Transverse colon (tissue), 4 donors: Measurements from ENCODE around the gene BRSK1. TPM values are rescaled to one million over a fixed set of nuclear protein-coding genes. Genes with fewer than 3 reads are reported as not detected.

Experiments
- DNase-seq: peaks from one replicate; pipeline ENCODE4 v3.0.0-alpha.2; 2019
- H3K27ac ChIP-seq, 4 donors: fragments of 200-600 bp; sonication (generic); 2 replicates each; pipeline ENCODE4 v1.5.1; 2016 to 2018; ENCODE audit warnings: inconsistent platforms in 4 of 4
- H3K27me3 ChIP-seq: fragments of 200-600 bp; sonication (generic); 2 replicates; pipeline ENCODE4 v1.5.1; 2017; ENCODE audit warnings: inconsistent platforms
- H3K36me3 ChIP-seq, 4 donors: fragments of 200-600 bp; sonication (generic); 2 replicates each; pipeline ENCODE4 v1.5.1; 2017 to 2019; ENCODE audit warnings: inconsistent platforms in 4 of 4
- H3K4me1 ChIP-seq, 4 donors: fragments of 200-600 bp; sonication (generic); 2 replicates each; pipeline ENCODE4 v1.5.1; 2017 to 2020; ENCODE audit warnings: inconsistent platforms in 4 of 4
- H3K4me3 ChIP-seq, 4 donors: fragments of 200-600 bp; sonication (generic); 1 replicate in 1 of 4; 2 replicates in 3 of 4; pipeline versions ENCODE4 v1.5.1 to v1.6.1; 2017 to 2019; ENCODE audit warnings: inconsistent platforms in 4 of 4
- H3K9me3 ChIP-seq, 2 donors: fragments of 200-600 bp; sonication (generic); 2 replicates each; pipeline ENCODE4 v1.5.1; 2017 to 2019; ENCODE audit warnings: inconsistent platforms in 2 of 2
- EP300 ChIP-seq: sonication (generic); formaldehyde crosslinking; IDR thresholded peaks from one replicate; pipeline ENCODE4 v1.6.1; 2017; ENCODE audit warnings: antibody characterized with exemption, low read depth
- POLR2A ChIP-seq: fragments of 450-650 bp; IDR thresholded peaks from one replicate; pipeline ENCODE4 v1.6.1; 2016; ENCODE audit warnings: antibody characterized with exemption, mild to moderate bottlenecking, moderate library complexity
- POLR2AphosphoS5 ChIP-seq, 3 donors: sonication (generic); formaldehyde crosslinking; IDR thresholded peaks; one replicate each; pipeline ENCODE4 v1.6.1; 2016; ENCODE audit warnings: antibody characterized with exemption in 3 of 3
- WGBS, 2 donors: methylation state at CpG; one replicate each; pipeline ENCODE4 v1.1.5; 2018; ENCODE audit warnings: low coverage in 1 of 2; 5-methylcytosine and 5-hydroxymethylcytosine counted together
- in situ Hi-C, 4 donors: fragments of 200-750 bp; cut with MboI; loops; one replicate each; pipeline versions ENCODE4 v1.15.0 to v1.15.1; 2017; ENCODE audit warnings: low sequenced_read_pairs in 3 of 4, low pct_ligation_motif_present in 1 of 4, low pct_unique_long_range_greater_than_20kb in 1 of 4
- intact Hi-C: fragments of 100-400 bp; cut with DNase I; formaldehyde crosslinking; loops from one replicate; pipeline ENCODE4 v1.15.1; 2023; ENCODE audit warnings: low total_unique reads
- total RNA-seq, 4 donors: library from RNA; depleted of rRNA; stranded (reverse); fragments of >200 nt; gene quantifications; one replicate each; pipeline ENCODE4 v1.1.0, GENCODE V29; 2016
- TF ChIP-seq, protein P1 (sequence below), 5 experiments: fragments of 200-600 bp in 3 of 5; fragments of 450-650 bp in 2 of 5; sonication (generic) in 3 of 5; IDR thresholded peaks; 1 replicate in 2 of 5; 2 replicates in 3 of 5; pipeline ENCODE4 v1.5.1; 2016 to 2017; ENCODE audit warnings: antibody characterized with exemption in 5 of 5, inconsistent platforms in 3 of 5, mild to moderate bottlenecking in 2 of 5, moderate library complexity in 1 of 5

BRSK1 gene
- total RNA-seq, 4 donors from 2014 or later = 1.4 to 17.6 (median 4.7) TPM

DNA sequence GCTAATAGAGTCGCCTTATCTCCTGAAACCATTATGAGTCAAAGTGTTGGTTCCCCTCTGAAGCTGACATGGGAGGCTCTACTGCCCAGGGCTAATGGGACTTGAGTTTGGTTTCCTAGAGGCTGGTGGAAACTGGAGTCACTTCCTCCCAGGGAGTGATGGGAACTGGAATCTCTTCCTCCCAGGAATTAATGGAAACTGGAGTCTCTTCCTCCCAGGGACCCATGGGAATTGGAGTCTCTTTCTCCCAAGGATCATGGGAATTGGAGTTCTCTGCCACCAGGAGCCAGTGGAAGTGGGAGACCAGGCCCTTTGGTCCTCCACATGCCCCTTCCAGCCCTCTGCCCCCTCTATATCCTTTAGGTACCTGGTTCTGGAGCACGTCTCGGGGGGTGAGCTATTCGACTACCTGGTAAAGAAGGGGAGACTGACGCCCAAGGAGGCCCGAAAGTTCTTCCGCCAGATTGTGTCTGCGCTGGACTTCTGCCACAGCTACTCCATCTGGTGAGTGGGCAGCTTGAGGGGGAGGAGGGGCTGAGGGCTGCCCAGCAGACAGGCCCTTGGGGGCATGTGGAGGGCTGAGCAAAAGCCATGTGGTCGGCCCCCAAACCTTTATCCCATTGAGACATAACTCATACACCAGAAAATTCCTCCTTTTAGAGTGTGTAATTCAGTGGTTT is 5.5 kb downstream of the BRSK1 start:
- Histone ChIP-seq H3K4me3 (no peak overlapping the region), H3K36me3 (no peaks in the 10 kb centered on the region), H3K27me3 (peaks cover 9% of the 10 kb centered on the region), H3K27ac (no peak overlapping the region), H3K9me3 (no peaks in the 10 kb centered on the region), H3K4me1 (peaks cover 0 to 10% (median 0%) of the 10 kb centered on the region in 4 donors)
- intact Hi-C loops (loop anchor here (5.0 kb wide), 1 partner anchor 1057 kb away; no protein-coding TSS in a partner anchor), in situ Hi-C loops (loop anchor here in 3 of 4 donors (25.0 kb wide), 2 partner anchors 98 to 123 kb away; partner anchors contain the start of genes UBE2S (in 2 of the 3), RPL28 (in 1 of the 3), TMEM190 (in 1 of the 3) and TMEM238 (in 1 of the 3))
- WGBS, 2 donors = 91% methylated on average over 9 of the region's 9 CpGs; no CpG with 5 or more reads in 1 of the 2 donors
- DNase-seq = no peak
- TF ChIP-seq POLR2A (no peak), POLR2AphosphoS5 (IDR thresholded peaks at IDR 0.05) (no peak), EP300 (no peak)
- TF ChIP-seq, protein P1, sequence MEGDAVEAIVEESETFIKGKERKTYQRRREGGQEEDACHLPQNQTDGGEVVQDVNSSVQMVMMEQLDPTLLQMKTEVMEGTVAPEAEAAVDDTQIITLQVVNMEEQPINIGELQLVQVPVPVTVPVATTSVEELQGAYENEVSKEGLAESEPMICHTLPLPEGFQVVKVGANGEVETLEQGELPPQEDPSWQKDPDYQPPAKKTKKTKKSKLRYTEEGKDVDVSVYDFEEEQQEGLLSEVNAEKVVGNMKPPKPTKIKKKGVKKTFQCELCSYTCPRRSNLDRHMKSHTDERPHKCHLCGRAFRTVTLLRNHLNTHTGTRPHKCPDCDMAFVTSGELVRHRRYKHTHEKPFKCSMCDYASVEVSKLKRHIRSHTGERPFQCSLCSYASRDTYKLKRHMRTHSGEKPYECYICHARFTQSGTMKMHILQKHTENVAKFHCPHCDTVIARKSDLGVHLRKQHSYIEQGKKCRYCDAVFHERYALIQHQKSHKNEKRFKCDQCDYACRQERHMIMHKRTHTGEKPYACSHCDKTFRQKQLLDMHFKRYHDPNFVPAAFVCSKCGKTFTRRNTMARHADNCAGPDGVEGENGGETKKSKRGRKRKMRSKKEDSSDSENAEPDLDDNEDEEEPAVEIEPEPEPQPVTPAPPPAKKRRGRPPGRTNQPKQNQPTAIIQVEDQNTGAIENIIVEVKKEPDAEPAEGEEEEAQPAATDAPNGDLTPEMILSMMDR (IDR thresholded peaks at IDR 0.05) = no peak

DNA sequence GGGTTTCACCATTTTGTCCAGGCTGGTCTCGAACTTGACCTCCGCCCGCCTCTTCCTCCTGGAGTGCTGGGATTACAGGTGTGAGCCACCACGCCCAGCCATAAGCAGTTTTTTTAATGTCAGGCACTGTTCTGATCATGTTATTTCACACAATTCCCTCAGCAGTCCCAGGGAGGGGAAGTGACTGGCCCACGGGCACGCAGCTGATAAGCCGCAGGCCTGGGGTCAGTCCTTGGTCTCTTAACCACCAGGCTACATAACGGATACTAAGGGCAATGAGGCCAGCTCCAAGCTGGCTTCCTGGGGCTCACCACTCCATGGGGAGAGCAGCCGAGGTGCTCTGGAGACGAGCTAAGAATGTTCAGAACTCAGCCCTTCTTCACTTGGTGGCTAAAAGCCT is 13.5 kb downstream of the BRSK1 start:
- in situ Hi-C loops = loop anchor here (10.0 to 25.0 kb wide), 3 partner anchors 90 to 118 kb away; partner anchors contain the start of genes UBE2S (in 2 of the 4), RPL28 (in 1 of the 4), TMEM190 (in 1 of the 4) and TMEM238 (in 1 of the 4)

DNA sequence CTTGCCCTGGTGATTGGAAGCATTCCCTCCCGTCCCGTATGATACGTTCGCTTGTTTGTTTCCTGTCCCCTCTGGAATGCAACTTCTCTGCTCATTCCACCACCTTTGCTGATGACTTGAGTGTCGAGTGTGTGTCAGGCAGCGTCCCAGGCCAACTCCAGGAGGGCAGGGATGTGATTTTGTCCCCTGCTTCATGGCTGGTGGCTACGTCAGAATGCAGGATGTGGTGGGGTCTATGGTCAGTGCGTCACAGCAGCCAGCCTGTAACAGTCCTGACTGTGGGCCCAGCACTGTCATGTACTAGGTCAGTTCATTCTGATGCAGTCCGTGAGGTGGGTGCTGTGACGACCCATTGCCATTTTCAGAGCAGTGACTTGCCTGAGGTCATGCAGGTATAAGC is 16.2 kb downstream of the BRSK1 start:
- no peaks in the 10 kb centered on the region for H3K36me3 ChIP-seq
- intact Hi-C loops = loop anchor here (5.0 kb wide), 1 partner anchor 82 kb away; the partner anchor contains the start of gene TMEM238
- peaks cover 4 to 10% (median 9%) of the 10 kb centered on the region in 4 donors for H3K4me1 ChIP-seq
- in situ Hi-C loops = loop anchor here (10.0 to 25.0 kb wide), 3 partner anchors 87 to 115 kb away; partner anchors contain the start of genes UBE2S (in 2 of the 4), RPL28 (in 1 of the 4), TMEM190 (in 1 of the 4) and TMEM238 (in 1 of the 4)
- DNase-seq = no peak
- H3K27me3 ChIP-seq = no peaks in the 10 kb centered on the region
- no peak overlapping the region for H3K27ac ChIP-seq
- WGBS, 2 donors = 86% methylated on average over 9 of the region's 10 CpGs; no CpG with 5 or more reads in 1 of the 2 donors
- H3K9me3 ChIP-seq = no peaks in the 10 kb centered on the region
- TF ChIP-seq POLR2AphosphoS5 (IDR thresholded peaks at IDR 0.05) = no peak
- TF ChIP-seq, protein P1 (IDR thresholded peaks at IDR 0.05) = no peak
- no peak for TF ChIP-seq POLR2A
- TF ChIP-seq EP300 = no peak
- H3K4me3 ChIP-seq = no peak overlapping the region

More for the DNA sequence above, 13.5 kb downstream of the BRSK1 start:
- WGBS, 2 donors = 60 to 66% methylated on average over 3 to 10 of the region's 10 CpGs
- H3K27me3 ChIP-seq = no peaks in the 10 kb centered on the region
- TF ChIP-seq EP300 = no peak
- TF ChIP-seq, protein P1 (IDR thresholded peaks at IDR 0.05) = no peak
- no peak for TF ChIP-seq POLR2A
- TF ChIP-seq POLR2AphosphoS5 (IDR thresholded peaks at IDR 0.05) = no peak
- H3K27ac ChIP-seq = no peak overlapping the region
- no peaks in the 10 kb centered on the region for H3K36me3 ChIP-seq
- DNase-seq = no peak
- intact Hi-C loops = no loop called here
- H3K4me1 ChIP-seq = peaks cover 4 to 9% (median 9%) of the 10 kb centered on the region in 4 donors
- H3K4me3 ChIP-seq = no peak overlapping the region
- H3K9me3 ChIP-seq = no peaks in the 10 kb centered on the region

DNA sequence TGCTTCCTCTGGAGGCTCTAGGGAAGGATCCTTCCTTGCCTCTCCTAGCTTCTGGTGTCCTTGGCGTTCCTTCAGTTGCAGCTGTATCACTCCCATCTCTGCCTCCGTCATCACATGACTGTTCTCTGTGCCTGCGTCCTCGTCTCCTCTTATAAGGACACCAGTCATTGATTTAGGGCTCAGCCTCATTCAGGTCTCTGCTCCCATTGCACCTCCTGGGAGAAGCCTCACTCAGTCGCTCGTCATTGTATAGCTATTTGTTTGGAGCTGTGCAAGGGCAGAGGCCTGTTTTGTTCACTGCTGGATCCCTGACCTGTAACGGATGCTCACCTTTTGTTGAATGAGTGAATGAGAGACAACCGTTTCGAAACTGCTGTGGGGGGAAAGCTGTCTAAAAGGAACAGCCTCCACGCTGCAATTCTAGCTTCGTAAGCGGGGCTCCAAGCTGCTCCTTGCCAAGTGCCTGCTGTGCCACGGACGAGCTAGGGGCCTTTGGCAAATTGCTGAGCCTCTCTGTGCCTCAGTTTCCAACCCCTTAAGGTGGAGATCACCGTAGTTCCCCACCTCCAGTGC is 17.2 kb downstream of the BRSK1 start:
- WGBS, 2 donors = 69 to 76% methylated on average over 3 to 15 of the region's 15 CpGs
- Histone ChIP-seq H3K36me3 (no peaks in the 10 kb centered on the region), H3K27ac (no peak overlapping the region), H3K4me3 (no peak overlapping the region), H3K4me1 (peaks cover 4 to 10% (median 9%) of the 10 kb centered on the region in 4 donors), H3K9me3 (no peaks in the 10 kb centered on the region), H3K27me3 (no peaks in the 10 kb centered on the region)
- TF ChIP-seq, protein P1 (IDR thresholded peaks at IDR 0.05) = no peak
- TF ChIP-seq POLR2A (no peak), POLR2AphosphoS5 (IDR thresholded peaks at IDR 0.05) (no peak), EP300 (no peak)
- in situ Hi-C loops = no loop called here
- DNase-seq = no peak
- intact Hi-C loops = loop anchor here (5.0 kb wide), 1 partner anchor 81 kb away; the partner anchor contains the start of gene TMEM238
